Activated CD8-positive, alpha-beta memory T cell treated with anti-CD3 and anti-CD28 coated beads for 24 hours (primary cell): ENCODE results near the gene ONECUT1.
"Not testable (repeated sequence)": the region's sequence is repeated elsewhere in the genome, so short reads cannot be mapped to it uniquely, and the experiment has no call there.

Experiments used
- DNase-seq: peaks from one replicate; pipeline ENCODE4 v3.0.0-alpha.2; 2020

The ONECUT1 gene

GRCh38 chr15:52790169-52790708 lies at the start of gene ONECUT1:
ONECUT1 (minus strand) TSS chr15:52790336; CDS start chr15:52789884, 452 bp downstream.
- peak; percentile 84 for DNase-seq

- DNase-seq: no peak
Measured at GRCh38 chr15:52834379-52834778, 44.2 kb upstream of the ONECUT1 start.

GRCh38 chr15:52824169-52824942 lies 34.2 kb upstream of the ONECUT1 start:
- DNase-seq: not testable (repeated sequence)

GRCh38 chr15:52822475-52822874 lies 32.3 kb upstream of the ONECUT1 start:
- no peak for DNase-seq

- DNase-seq: no peak
Measured at GRCh38 chr15:52819253-52819652, 29.1 kb upstream of the ONECUT1 start.

GRCh38 chr15:52815899-52816298 lies 25.8 kb upstream of the ONECUT1 start:
- not testable (repeated sequence) for DNase-seq

GRCh38 chr15:52808996-52809395 lies 18.9 kb upstream of the ONECUT1 start:
- DNase-seq: no peak

- no peak for DNase-seq
Measured at GRCh38 chr15:52808441-52808840, 18.3 kb upstream of the ONECUT1 start.

GRCh38 chr15:52806284-52806655 lies 16.1 kb upstream of the ONECUT1 start:
- DNase-seq: no peak

- DNase-seq: peak; percentile 65
Measured at GRCh38 chr15:52805351-52806283, 15.5 kb upstream of the ONECUT1 start.

- no peak for DNase-seq
Measured at GRCh38 chr15:52804526-52805081, 14.5 kb upstream of the ONECUT1 start.

GRCh38 chr15:52803467-52804306 lies 13.6 kb upstream of the ONECUT1 start:
- DNase-seq: no peak

- DNase-seq: no peak
Measured at GRCh38 chr15:52803108-52803466, 13.0 kb upstream of the ONECUT1 start.

GRCh38 chr15:52802110-52802509 lies 12.0 kb upstream of the ONECUT1 start:
- DNase-seq: no peak

GRCh38 chr15:52801748-52802085 lies 11.6 kb upstream of the ONECUT1 start:
- DNase-seq: no peak

GRCh38 chr15:52800828-52801747 lies 11.0 kb upstream of the ONECUT1 start:
- DNase-seq: no peak

GRCh38 chr15:52799145-52799811 lies 9.1 kb upstream of the ONECUT1 start:
- DNase-seq: no peak

- no peak for DNase-seq
Measured at GRCh38 chr15:52798529-52799101, 8.5 kb upstream of the ONECUT1 start.

- DNase-seq: peak; percentile 57
Measured at GRCh38 chr15:52797625-52798501, 7.7 kb upstream of the ONECUT1 start.
